HG02759 (cell line): ENCODE measurements around the gene LSAMP.
"Not testable (repeated sequence)": the region's sequence is repeated elsewhere in the genome, so short reads cannot be mapped to it uniquely, and the experiment has no call there.

Experiments
- ATAC-seq: cut with Tn5 transposase; IDR thresholded peaks from one replicate; pipeline ENCODE4 v1.9.1; 2021; ENCODE audit warnings: mild to moderate bottlenecking, moderate library complexity; ENCODE audit not compliant: unreplicated experiment

LSAMP gene

DNA sequence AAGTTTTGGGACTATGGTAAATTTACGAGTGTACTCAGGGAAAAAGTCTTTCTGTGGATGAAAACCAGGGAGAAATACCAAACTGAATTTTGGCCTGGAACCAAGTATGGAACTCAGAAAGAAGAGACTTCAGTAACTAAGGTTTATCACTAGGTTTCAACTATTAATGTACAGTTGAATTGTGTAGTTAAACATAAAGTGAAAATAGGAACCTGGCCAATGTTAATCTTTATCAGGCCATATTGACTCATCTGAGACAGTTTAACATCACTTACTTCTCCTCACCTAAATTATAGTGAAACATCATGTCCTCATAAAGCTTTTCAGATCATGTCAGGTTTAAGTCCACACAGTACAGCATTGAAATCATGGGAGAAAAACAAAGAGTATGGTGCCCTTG, 197.7 kb downstream of the LSAMP start:
- ATAC-seq = no peak

DNA sequence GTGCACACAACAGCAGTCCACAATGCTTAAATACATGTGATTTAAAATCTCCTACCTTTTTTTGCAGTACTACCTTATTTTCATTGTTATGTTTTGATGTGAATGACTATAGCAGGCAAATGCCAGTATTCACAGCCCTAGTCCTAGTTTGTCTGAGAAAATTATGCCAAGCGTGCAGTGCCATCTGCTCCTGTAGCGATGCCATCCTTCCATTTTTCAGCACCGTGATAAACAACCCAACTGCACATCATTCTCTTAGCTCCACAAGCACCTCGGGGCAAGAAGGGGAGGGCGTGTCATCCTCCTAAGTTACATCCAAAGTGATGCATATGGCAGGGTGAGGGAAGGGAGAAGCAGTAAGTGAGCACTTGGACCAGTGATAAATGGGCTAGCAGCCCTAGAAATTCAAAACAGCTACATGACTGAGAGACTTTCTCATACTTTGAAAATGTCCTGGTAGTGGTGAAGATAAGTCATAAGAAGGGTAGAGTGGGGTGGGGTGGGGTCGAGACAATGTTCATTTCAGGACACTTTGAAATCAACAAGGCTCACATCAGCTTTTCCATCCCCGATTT, 198.8 kb downstream of the LSAMP start:
- ATAC-seq = no peak

DNA sequence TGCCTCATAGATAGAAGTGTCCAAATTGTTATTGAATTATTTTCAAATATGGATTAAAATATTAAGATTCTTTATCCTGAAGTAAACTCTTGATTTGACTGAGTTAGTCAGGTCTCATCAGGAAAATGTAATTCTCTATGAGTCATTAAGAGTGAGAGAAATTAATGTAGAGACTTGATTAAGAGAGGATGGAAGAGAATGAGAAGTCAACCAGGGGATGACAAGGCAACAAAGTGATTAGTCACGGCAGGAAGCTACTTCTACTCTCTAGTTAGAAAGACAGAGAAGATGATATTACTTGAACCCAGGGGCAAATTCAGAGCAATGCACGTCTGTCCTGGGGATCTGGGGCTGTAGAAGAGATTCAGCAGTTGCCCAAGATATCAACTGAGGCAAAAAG, 202.5 kb downstream of the LSAMP start:
- no peak for ATAC-seq

DNA sequence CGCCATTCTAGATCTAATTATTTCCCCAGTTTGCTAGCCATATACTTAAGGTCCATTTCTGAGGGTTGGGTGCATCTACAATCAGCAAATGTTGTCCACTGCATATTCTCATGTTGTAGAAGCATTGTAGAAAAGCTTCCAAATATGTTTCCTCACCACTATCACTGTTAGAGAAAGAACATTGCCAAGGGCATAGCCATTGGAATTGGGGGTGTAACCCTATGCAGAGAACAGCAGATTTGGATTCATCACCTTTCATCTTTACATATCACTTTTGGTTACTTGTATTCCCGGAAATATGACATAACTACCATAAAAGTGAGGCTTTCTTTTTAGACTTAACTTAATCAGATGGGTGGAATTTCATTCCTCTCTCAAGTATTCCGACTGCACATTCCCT, 203.6 kb downstream of the LSAMP start:
- no peak for ATAC-seq

DNA sequence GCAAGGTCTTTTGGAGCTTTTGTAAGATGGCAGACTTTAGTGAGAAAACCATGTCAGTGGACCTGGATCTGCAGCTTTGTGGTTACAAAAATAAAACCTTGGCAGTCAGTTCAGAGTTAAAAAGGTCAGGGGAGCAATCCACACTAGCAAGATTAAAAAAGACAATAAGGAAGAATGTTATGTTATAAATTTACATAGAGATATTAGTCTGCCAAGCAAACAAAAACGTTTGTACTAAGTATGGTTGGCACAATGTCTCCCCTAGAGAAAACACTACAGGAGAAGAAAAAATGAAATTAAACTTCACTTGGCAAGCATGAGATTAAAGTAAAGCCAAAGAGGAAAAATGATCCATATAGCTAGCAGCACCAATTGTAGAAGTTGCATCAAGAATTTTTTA, 205.0 kb downstream of the LSAMP start:
- ATAC-seq = no peak

DNA sequence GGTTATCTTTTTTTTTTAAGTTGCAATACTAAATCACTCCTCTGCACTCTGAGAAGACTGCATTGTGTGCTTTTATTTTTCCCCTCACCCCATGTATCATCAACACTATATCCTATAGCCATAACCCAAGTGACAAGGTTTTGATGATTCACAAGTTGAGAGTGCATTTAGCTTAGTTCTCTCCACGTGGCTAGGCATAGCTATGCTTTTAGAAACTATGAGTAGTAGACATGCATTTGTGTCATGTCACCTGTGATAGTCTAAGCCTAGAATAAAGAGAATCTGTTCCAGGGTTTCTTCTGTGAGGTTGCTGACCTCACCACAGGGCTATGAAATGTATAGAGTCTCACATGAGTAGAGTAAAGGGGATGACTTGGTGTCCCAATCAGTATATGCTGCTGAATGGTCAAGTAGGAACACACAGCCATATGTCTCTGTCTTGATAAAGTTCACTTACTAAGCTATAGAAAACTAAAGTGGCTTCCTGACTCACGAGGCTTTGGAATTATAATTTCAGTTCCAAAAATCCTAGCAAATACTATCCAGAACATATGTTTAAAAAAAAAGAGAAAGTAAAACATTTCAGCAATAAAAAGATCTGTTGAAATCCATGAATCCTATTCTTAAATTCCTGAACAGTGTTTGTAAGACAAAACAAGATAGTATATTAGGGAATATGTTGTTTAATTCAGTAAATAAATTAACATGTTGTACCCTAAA, 206.3 kb downstream of the LSAMP start:
- no peak for ATAC-seq

DNA sequence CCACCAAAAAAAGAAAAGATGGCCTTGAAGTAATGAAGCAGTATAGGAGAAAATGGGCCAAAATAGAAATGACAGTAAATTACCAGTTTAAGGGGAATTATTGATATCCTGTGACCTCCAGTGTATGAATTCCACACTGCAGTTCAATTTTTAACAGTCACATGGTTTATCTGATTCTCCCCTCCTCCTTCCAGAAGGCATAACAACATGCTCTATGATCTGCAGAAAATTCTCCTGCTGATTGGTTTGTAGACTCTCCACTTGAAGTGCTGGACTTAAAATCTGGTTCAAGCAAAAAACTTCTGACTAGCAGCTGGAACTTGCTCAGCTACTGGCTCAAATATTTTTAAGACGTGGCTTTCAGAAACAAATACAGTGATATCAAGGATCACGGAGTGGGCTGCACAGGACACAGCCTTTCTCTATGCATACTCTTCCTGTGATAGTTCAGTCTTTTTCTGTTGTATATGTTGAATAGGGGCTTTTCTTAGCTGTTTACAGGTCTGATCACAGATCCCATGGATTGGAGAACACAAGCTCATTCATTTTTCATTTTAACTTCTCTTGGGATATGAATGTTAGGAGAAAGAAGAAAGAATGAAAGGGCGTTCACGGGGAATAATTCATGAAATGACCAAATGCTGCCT, 211.5 kb downstream of the LSAMP start:
- ATAC-seq = no peak

DNA sequence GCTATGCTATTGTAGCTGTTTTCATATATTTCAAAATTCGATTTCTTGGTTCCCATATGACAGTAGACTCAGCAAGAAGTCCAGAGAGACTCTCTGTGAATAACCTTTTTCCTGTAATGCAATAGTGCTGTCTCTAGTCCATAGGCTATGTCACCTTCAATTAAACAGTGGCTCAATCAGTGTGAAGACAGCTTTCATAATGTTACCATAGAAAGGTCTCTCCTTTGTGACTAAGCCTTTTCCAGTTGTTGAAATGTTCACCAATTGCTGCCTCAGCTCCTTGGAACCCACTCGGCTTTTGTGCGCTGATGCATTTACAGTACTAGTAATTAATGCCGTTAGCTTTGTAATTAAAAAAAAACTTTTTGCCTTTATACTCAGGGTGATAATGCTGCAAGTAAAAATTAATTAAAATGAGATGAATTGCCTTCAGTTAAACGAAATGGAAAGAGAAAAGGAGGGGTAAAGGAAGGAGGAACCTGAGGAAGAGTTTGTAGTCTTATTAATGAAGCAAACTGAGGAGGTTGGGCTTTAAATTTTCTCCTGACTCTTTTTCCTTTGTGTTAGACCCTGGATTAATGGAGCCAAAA, 214.8 kb downstream of the LSAMP start:
- ATAC-seq = no peak

DNA sequence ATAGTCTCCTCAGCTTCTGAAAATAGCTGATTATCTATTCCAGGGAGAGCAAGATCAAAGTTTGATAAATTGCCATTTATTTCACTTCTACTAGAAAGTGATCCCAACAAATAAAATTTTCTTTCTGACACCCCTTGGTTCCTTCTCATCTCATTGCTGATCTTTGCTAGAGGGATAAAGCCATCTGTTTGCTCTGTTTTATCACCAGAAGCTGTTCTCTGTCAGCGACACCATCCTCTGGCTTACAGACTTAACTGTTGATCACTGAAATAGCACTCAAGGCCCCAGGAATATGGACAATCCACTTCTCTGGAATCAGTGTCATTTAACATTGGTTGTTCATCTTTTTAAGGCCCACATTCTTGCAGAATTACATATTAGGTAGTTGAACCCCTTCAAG, 219.0 kb downstream of the LSAMP start:
- no peak for ATAC-seq

DNA sequence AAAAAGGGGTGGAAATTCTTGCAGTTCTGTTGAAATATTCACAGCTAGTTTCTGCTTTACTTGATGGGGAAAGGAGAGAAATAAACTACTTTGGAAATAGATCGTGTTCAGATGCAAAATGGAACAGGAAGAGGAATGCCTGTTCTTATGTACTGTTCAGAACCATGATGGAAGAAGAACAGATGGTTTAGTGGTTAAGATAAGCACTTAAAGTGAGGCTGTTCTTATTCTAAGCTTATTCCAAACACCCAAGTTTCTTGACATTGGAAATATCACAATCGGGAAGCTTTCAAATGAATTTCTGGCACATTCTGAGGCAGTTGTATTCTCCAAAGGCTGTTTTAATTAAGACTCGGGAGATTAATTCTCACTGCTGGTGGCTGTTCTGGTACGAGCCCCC, 228.5 kb downstream of the LSAMP start:
- no peak for ATAC-seq

DNA sequence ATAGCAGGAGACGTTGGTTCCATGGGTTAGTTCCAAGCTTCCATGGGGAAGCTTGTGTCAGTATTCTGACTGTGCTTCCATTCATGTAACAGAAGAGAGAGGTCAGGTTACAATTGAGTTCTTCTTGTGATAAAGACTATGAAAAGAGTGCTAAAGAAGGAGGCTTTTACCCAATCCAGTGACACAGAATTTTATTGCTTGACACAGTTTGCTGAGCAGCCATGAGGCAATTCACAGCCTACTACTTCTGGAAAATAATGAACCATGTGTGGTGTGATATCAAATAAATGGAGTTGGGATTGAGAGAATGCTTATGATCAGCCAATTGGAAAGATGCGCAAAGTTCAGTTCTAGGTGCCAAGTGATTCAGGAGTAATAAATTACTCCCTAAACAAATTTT, 233.4 kb downstream of the LSAMP start:
- no peak for ATAC-seq

DNA sequence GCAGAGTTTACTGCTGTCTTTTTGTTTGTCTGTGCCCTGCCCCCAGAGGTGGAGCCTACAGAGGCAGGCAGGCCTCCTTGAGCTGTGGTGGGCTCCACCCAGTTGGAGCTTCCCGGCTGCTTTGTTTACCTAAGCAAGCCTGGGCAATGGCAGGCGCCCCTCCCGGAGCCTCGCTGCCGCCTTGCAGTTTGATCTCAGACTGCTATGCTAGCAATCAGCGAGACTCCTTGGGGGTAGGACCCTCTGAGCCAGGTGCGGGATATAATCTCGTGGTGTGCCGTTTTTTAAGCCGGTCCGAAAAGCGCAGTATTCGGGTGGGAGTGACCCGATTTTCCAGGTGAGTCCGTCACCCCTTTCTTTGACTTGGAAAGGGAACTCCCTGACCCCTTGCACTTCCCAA, 236.5 kb downstream of the LSAMP start:
- ATAC-seq = not testable (repeated sequence)

DNA sequence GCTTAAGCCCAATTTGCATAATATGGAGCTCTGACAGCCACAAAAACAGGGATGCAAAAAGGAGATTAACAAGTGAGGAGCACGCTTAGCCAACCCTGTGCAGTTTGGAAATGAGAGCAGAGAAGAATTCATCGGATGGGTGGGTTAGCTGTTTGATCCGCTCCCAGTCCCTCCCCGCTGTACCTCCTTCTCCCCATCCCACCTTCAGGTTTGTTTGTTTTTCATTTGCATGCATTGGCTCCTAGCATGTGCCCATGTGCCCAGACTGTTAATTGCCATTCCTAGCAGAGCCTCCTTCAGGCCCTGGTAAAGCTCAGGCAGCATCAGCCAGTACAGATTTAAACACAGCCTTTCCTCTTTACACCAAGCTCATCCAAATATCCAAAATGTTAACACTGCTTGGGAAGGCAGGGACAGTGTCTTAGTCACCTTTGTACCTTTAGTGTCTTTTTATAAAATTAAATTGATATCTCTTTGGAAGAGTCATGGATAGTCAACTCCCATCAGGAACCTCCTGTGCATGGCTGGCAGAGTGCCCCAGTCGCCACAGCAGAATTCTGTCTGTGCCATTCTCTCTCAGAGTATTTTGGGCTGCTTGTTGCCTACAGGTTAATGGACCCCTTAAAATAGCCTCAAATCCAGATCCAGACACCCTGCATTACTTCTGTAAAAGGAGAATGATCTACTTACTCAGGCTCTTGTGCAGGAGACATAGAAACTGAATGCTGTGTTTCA, 244.2 kb downstream of the LSAMP start:
- no peak for ATAC-seq

DNA sequence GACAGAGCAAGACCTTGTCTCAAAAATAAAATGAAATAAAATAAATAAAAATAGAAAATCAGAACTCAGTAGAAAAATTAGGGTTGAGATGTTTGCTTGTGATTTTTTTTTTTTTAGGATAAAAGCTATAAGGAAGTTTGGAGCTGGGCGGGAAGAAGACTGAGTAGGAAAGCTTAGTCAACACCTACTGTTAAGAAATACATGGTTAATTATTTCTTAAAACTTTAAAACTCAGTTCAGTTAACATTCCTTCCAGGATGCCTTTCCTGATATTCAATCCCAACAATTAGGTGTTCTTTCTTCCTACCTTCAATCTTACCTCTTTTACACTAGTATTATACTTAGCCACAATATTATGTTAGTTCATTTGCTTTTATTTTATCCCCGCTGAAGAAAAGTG, 246.2 kb downstream of the LSAMP start:
- no peak for ATAC-seq

DNA sequence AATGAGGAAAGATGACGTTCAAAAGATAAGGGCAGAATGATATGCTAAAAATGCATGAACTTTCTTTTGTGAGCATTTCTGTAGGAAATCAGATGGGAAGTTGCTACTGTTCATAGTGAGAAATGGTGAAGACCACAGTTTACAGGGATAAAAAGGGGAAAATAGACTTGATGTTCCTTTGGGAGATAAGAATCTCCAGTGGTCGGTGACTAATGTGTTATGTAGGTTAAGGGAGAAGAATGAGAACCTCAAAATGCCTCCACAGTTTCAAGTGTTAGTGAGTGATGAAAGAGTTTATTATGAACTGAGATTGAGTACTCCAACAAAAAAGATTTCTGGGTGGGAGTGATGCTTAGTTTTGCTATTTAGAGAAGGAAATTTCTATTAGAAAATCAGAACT, 247.2 kb downstream of the LSAMP start:
- no peak for ATAC-seq

DNA sequence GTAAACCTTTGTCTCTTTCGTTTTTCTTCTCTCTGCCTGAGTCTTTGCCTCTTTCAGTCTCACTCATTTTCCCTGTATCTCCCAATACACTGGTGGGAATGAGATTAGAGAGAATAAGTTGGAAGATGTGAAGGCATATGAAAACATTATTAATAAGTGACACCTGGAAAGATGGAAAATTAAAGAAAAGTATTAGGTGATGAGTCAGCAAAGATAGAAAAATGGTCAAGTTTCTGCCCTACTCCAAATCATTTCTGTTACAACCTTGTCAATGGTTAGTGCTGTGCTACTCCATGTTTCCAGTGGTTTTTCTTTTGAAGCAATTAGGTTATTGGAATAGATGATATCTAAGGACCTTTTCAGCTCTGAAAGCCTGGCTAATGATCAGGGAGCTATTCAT, 252.8 kb downstream of the LSAMP start:
- no peak for ATAC-seq

DNA sequence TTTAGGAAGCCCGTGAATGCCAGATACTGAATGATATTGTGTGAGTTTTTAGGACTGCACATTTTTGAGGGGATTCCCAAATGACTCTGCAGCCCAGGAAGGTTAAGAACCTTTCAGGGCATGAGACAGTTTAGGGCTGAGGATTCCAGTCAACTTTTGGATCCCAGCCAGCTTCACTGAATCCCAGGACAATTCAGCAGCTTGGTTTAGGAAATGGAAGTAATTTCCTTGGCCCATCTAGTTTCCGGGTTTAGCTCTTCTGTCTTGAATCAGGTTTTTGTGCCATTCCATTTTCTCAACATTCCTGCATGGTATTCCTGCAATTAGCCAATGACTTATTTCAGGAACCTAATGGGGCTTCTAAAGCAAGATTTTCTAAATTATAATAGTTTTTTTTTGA, 253.9 kb downstream of the LSAMP start:
- no peak for ATAC-seq

DNA sequence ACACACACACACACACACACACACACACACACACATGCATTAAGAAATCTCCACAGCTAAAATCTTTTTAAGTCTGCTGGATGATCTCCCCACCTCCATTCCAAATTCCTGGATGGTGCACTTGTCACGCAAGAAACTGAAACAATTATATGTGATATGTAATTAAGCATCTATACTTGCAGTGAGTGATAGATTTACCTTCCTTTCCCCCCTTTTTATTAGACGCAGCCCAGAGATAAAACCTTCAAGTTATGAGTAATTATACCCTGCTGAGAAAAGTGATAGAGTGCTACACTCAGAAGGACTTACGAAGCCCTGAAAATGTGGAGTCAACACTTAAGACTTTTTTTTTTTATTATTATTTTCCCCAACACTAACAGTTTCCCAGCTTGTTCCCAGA, 255.2 kb downstream of the LSAMP start:
- ATAC-seq = no peak

DNA sequence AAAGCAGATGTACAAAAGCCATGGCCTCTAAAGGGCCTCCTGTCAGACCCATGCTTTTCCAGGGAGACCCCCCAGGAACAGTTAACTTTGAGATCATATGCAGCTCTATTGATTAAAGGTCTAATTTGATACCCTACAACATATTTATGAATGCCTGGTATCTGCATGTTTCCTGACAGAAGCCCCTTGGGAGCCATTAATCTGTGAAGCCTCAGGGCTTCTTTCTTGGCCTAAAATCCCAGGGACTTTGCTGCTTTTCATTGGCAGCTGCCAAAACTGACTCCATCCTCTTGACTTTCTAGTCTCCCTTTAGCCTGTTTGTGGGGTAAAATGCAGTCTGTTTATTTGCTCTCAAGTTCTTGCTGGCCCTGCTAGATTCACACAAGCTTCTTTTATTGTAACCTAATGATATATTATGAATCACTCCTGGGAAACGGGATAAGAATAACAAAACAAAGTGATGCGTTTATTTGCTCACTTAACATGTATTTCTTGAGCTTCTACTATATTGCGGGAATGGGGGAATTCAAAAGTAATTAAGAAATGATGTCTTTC, 257.0 kb downstream of the LSAMP start:
- ATAC-seq = no peak

DNA sequence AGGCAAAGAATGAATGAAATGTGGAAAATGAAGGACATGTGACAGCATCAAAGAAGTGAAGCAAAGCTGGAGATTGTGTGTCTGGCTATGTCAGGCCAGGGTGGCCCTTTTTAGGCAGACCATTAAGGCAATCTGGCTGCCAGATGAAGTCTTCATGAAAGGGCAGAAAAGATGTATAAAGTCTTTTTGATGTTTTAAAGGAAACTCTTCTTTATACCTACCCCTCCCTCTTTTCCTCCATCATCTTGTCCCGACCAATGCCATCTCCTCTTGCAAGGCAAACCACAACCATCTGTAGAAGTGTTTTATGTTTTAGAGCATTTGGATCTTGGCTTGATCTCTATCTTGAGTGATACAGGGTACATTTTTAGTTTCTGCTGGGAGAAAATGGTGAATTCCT, 259.2 kb downstream of the LSAMP start:
- ATAC-seq = no peak

DNA sequence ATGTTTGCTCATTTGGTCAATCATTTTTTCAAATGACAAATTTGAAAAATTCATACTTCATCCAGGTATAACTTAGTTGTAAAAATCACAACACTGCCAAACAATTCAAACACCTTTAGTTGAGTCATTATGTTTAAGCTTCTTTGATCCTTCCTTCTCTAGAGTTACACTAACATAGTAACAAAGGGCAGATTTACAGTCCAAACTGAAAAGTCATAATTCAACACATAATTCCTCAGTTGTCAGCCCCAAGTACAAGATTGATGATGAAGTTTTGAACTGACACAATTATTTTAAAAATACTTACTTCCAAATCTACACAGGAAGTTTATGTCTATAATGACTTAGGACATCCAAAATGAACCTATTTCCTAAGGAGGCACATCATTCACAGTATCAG, 264.1 kb downstream of the LSAMP start:
- ATAC-seq = no peak
